HG02981 (cell line): ENCODE measurements around the gene CCDC187.

ENCODE experiments used
- ATAC-seq: cut with Tn5 transposase; IDR thresholded peaks from one replicate; pipeline ENCODE4 v1.9.1; 2021; ENCODE audit warnings: mild to moderate bottlenecking, moderate library complexity; ENCODE audit not compliant: unreplicated experiment

Gene CCDC187

GRCh38 chr9:136231478-136232297 lies 72.2 kb downstream of the CCDC187 start:
- ATAC-seq: no peak

- ATAC-seq: no peak
These were observed 73.1 kb downstream of the CCDC187 start for GRCh38 chr9:136230773-136231172.

- ATAC-seq: no peak
These were observed 73.5 kb downstream of the CCDC187 start for GRCh38 chr9:136230365-136230764.

GRCh38 chr9:136229096-136230065 lies 74.5 kb downstream of the CCDC187 start:
- no peak for ATAC-seq

GRCh38 chr9:136228107-136228875 lies 75.6 kb downstream of the CCDC187 start:
- ATAC-seq: no peak

- no peak for ATAC-seq
These were observed 77.0 kb downstream of the CCDC187 start for GRCh38 chr9:136226680-136227407.

GRCh38 chr9:136225748-136226679 lies 77.9 kb downstream of the CCDC187 start:
- ATAC-seq: peak; percentile 53

GRCh38 chr9:136225366-136225747 lies 78.5 kb downstream of the CCDC187 start:
- ATAC-seq: peak; percentile 49

- ATAC-seq: no peak
These were observed 79.8 kb downstream of the CCDC187 start for GRCh38 chr9:136223871-136224640.

GRCh38 chr9:136222906-136223285 lies 81.0 kb downstream of the CCDC187 start:
- ATAC-seq: no peak

- no peak for ATAC-seq
These were observed 81.6 kb downstream of the CCDC187 start for GRCh38 chr9:136222166-136222905.

- ATAC-seq: no peak
These were observed 83.7 kb downstream of the CCDC187 start for GRCh38 chr9:136220017-136220729.

GRCh38 chr9:136219276-136219675 lies 84.6 kb downstream of the CCDC187 start:
- no peak for ATAC-seq

GRCh38 chr9:136218673-136219072 lies 85.2 kb downstream of the CCDC187 start:
- no peak for ATAC-seq

- ATAC-seq: no peak
These were observed 85.6 kb downstream of the CCDC187 start for GRCh38 chr9:136218271-136218670.

- no peak for ATAC-seq
These were observed 87.2 kb downstream of the CCDC187 start for GRCh38 chr9:136216541-136217244.

- ATAC-seq: no peak
These were observed 90.2 kb downstream of the CCDC187 start for GRCh38 chr9:136213733-136214132.
